ENCODE data around the gene BEND3. TPM values are rescaled to one million over a fixed set of nuclear protein-coding genes. Genes with fewer than 3 reads are reported as not detected.

BEND3 gene

GRCh38 chr6:107019047-107019446 is 96.3 kb downstream of the BEND3 start:
- H3K79me1 ChIP-seq (ENCODE audit: low read depth, low read length) = no peaks in the 10 kb centered on the region
- H3K9me3 ChIP-seq (replicated peaks in 1 of 2; ENCODE audit: control insufficient read depth in 2 of 2, insufficient read depth in 1 of 2, low read depth in 1 of 2, low read length in 2 of 2) = no peaks in the 10 kb centered on the region
- no peak overlapping the region for H3K4me3 ChIP-seq (ENCODE audit: low read length in 2 of 2)
- H2AFZ ChIP-seq (ENCODE audit: low read length) = no peak overlapping the region
- H3K9ac ChIP-seq (ENCODE audit: low read depth, low read length, poor library complexity) = no peak overlapping the region
- WGBS, 2 donors (ENCODE audit: extremely low coverage in 2 of 2, insufficient read length in 2 of 2, insufficient replicate concordance in 1 of 2) = no CpG with 5 or more reads among the region's 5 CpGs
- no peak overlapping the region for H2BK15ac ChIP-seq (ENCODE audit: low read length)
- H2BK120ac ChIP-seq (ENCODE audit: low read depth, low read length) = no peak overlapping the region
- H3K36me3 ChIP-seq (replicated peaks in 1 of 2; ENCODE audit: control insufficient read depth in 2 of 2, insufficient read depth in 2 of 2, low read length in 2 of 2) = no peaks in the 10 kb centered on the region
- no peak for DNase-seq (ENCODE audit: low spot score)
- no peak overlapping the region for H3K14ac ChIP-seq (ENCODE audit: low read length)
- no peak overlapping the region for H3K18ac ChIP-seq (ENCODE audit: low read length)
- H3K27me3 ChIP-seq (ENCODE audit: control insufficient read depth in 3 of 3, insufficient read depth in 3 of 3, low read depth in 1 of 3, low read length in 3 of 3) = no peaks in the 10 kb centered on the region
- H3K23ac ChIP-seq (ENCODE audit: low read depth, low read length, poor library complexity) = no peak overlapping the region
- no peak overlapping the region for H2BK5ac ChIP-seq (ENCODE audit: low read length)
- H2AK5ac ChIP-seq (ENCODE audit: low read depth, low read length) = no peak overlapping the region
- H3K4me2 ChIP-seq (ENCODE audit: insufficient read depth, low read length, poor library complexity, severe bottlenecking) = no peak overlapping the region
- H2BK12ac ChIP-seq (ENCODE audit: low read length) = peak overlapping the region; percentile 73
- H3K4me1 ChIP-seq (ENCODE audit: control insufficient read depth in 2 of 2, insufficient read depth in 1 of 2, low read depth in 1 of 2, low read length in 2 of 2) = no peaks in the 10 kb centered on the region
- no peak overlapping the region for H4K91ac ChIP-seq (ENCODE audit: low read depth, low read length, poor library complexity)
- no peak overlapping the region for H3K27ac ChIP-seq (replicated peaks; ENCODE audit: low read length)
- H3K4ac ChIP-seq (ENCODE audit: low read length) = no peak overlapping the region
- no peak overlapping the region for H4K8ac ChIP-seq (ENCODE audit: low read depth, low read length)

Small RNAs within 50 kb of the gene (small RNA-seq; reads per million reads assigned to genes)
- not detected for gene RNU6-1299P (ENCODE audit: insufficient read depth)
